ENCODE measurements around the gene PTPRH.
"Not testable (repeated sequence)": the region's sequence is repeated elsewhere in the genome, so short reads cannot be mapped to it uniquely, and the experiment has no call there.

PTPRH gene

DNA sequence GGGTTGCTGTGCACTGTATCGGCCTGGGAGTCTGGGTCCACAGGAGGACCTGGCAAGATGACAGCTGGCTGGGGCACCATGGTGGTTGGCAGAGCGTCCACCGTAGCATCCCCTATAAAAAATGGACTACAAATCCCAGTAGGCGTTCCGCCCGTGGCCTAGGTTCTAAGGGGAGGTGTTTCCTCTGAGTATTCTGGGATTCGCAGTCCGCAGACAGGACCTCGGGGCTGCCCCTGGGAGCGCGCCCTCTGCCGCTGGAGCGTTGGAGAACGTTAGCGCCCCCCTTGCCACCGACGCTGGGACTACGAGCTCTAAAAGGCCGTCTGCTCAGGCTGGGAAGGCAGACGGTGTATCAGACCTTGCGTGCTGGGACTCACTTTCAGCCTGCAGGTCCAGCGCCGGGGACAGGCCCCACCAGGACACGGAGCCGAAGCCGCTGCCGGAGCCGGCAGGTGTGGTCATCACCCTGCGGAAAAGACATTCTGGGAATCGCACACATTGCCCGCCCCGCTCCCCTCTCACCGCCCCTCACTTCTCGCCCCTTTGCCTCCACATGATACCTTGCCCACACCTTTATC, 43.3 kb downstream of the PTPRH start:
- in situ Hi-C loops (cut with HindIII; ENCODE audit: low sequenced_read_pairs), result no loop called here

- in situ Hi-C loops (cut with HindIII; ENCODE audit: low sequenced_read_pairs), result no loop called here
These were observed 47.6 kb downstream of the PTPRH start for GRCh38 chr19:55161571-55162322.

DNA sequence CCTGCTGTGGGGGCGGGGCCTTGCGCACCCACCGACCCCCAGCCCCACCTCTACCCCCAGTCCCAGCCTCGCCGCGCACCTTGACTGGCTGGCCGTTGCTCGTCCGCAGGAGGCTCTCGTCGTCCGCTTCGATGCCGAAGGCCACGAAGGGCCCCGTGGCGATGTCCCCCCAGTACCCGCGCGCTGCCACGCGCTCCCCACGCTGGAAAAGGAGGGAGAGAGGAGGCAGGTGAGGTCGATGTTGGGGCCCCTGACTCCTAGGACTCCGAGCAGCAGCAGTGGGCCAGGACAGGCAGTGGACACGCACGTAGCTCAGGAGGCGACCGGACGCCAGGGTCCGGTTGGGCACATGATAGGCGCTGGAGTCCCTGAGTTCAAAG, 48.3 kb downstream of the PTPRH start:
- in situ Hi-C loops (cut with HindIII; ENCODE audit: low sequenced_read_pairs), result no loop called here

DNA sequence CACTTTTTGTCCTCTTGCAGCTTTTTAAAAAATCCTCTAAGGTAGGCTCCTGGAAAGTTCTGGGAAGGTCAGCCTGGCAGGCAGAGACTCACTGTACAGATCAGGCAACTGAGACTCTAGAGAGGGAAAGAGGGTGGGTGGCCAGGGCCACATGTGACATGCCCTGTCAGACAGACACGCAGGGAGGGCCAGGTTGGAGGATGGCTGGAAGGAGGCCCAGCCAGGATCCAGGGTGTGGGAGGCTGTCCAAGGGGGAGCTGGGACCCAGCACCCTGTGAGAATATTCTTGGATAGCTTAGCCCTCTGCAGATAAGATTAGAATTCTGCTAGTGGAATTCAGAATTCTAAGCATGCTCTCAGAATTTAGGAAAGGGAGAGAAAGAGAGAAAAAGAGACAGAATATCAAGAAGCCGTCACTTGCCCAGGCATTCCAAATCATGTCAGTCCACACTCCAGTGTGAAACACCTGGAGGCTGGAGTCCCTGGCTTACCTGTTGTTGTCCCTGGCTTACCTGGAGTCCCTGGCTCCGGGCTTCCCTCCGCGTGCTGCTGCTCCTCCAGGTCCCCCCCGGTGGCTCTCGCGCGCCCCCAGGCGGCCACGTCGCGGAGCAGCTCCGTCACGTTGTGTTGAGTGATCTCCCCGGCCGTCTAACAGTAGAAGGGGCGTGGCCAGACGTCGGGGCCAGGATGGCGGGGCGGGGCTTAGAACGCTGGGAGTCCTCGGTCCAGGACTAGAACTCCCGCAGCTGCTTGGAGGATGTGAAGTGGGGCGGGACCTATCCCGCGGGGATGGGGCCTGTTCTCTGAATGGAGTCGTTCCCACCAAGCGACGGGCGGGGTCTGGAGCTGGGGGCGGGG, 48.9 kb downstream of the PTPRH start:
- in situ Hi-C loops (cut with HindIII; ENCODE audit: low sequenced_read_pairs), result no loop called here

GRCh38 chr19:55158848-55159749, 50.2 kb downstream of the PTPRH start:
- in situ Hi-C loops (cut with HindIII; ENCODE audit: low sequenced_read_pairs), result no loop called here

GRCh38 chr19:55158423-55158822, 50.9 kb downstream of the PTPRH start:
- in situ Hi-C loops (cut with HindIII; ENCODE audit: low sequenced_read_pairs), result no loop called here

DNA sequence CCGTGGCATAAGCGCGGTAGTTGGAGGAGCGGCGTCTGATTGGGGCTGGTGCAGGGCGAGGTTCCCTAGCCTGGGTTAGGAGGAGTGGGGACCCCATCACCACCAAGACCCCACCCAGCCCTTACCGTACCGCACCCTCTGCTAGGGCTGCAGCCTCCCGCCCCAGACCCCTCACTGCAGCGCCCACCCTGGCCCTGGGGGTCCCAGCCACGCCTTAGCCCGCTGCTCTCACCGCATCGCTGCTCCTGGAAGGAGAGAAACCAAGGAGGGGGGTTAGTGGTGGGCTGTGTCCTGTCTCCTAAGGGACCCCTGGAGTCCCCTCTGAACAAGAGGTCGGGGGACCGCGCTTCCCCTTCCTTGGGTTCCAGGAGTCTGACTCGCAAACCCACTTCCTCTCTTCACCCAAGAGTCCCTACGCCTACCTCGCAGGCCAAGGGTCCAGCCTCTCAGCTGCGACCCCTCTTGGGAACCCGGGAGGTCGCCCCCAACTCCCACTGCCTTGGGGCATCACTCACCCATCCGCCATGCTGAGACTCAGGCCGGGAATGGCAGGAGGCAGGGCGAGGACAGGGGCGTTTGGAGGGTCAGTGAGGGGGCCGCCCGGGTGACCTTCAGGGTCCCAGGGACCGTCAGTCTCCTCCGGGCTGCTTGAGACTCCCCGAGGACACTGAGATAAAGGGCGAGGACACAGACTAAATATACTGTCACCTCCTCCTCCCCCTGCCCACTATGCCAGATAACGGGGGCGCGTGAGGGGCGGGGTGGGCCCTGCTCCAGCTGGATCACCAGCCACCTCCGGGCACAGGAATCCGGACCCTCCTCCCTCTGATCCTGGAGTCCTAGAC, 52.0 kb downstream of the PTPRH start, which contains the start of gene TNNI3:
TNNI3 (minus strand) TSS at position 669 of the 845 bp plus-strand sequence; CDS start at position 526, 143 bp downstream.
- in situ Hi-C loops (cut with HindIII; ENCODE audit: low sequenced_read_pairs), result no loop called here

DNA sequence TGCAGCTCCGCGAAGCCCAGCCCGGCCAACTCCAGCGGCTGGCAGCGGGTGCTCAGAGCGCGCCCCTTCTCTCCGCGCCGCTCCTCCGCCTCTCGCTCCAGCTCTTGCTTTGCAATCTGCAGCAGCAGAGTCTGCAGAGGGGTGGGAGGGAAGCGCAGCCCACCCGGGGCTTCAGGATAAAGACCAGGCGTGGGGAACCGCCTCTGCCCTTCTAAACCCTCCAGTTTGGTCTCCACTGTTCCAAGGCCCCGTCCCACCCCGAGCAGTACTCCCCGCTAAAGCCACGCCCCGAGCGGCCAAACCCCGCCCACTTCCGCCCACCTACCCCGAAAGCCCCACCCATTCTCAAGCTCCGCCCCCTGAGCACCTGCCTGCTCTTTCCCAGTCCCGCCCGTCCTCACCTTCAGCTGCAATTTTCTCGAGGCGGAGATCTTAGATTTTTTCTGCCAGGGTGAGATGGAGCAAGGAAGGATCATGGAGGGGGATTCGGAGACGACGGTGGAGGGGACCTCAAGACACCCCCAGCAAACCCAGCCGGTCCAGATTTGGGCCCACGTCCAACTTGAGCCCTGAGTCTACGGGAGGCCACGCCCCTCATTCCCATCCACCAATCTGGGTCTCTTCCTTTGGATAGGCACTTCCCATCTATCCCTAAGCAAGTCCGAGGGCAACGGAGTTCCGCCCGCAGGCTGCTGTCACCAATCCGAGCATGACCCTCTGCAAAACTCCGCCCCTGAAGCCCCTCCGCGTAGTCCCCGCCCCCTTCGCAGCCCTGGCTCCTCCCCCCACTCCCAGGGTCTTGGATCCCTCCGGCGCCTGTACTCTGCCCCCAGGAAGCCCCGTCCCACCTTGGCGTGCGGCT, 52.9 kb downstream of the PTPRH start:
- in situ Hi-C loops (cut with HindIII; ENCODE audit: low sequenced_read_pairs), result no loop called here

GRCh38 chr19:55155784-55156183, 53.5 kb downstream of the PTPRH start:
- in situ Hi-C loops (cut with HindIII; ENCODE audit: low sequenced_read_pairs), result not testable (repeated sequence)

- in situ Hi-C loops (cut with HindIII; ENCODE audit: low sequenced_read_pairs), result no loop called here
These were observed 55.5 kb downstream of the PTPRH start for GRCh38 chr19:55153652-55154264.

- in situ Hi-C loops (cut with HindIII; ENCODE audit: low sequenced_read_pairs), result no loop called here
These were observed 57.3 kb downstream of the PTPRH start for GRCh38 chr19:55152017-55152416.

DNA sequence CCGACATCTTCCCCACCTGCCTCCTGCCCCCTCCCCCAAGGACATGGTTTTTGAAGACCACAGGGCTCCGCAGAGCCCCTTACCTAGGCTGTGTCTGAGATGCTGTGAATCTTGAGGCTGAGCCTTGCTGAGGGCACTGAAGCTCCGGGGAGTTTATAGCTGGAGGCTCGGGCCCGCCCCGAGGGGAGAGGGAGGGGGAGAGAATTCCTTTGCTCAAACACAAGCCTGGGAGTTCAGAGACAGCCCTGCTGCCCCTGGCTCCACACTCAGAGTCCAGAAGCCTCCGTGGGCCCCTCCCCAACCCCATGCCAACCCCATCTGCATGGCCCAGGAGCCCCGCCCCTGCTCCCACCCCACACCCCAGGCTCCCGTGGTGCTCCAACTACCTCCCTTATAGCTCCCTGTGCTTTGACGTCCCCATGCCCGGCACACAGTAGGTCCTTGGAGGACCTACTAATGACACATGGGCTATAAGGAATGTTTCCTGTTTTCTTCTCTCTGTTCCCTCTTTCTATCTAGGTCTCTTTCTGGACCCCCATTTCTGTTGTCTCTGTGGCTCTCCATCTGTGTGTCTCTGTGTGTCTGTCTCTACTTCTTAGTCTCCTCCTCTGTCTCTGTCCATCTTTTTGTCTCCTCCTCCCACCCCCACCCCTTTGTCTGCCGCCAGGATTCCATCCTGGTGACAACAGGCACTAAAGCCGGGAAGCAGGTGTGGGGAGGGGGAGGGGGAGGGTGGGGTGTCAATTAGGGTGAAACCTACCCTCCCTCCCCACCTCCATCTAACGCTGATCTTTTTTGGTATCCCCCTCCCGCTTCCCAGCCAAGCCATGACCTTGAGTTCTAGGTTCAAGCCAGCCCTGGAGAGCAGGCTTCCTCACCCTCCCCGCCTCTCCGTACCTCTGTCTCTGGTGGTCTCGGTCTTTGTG, 60.0 kb downstream of the PTPRH start, which contains the start of gene TNNT1:
TNNT1 (minus strand) TSS at position 129 of the 926 bp plus-strand sequence. CDS start 2,049 bp downstream, outside the sequence.
- in situ Hi-C loops (cut with HindIII; ENCODE audit: low sequenced_read_pairs), result no loop called here

GRCh38 chr19:55147545-55148251, 61.6 kb downstream of the PTPRH start:
- in situ Hi-C loops (cut with HindIII; ENCODE audit: low sequenced_read_pairs), result no loop called here

- in situ Hi-C loops (cut with HindIII; ENCODE audit: low sequenced_read_pairs), result no loop called here
These were observed 62.5 kb downstream of the PTPRH start for GRCh38 chr19:55146705-55147273.

- in situ Hi-C loops (cut with HindIII; ENCODE audit: low sequenced_read_pairs), result no loop called here
These were observed 63.1 kb downstream of the PTPRH start for GRCh38 chr19:55146078-55146704.

DNA sequence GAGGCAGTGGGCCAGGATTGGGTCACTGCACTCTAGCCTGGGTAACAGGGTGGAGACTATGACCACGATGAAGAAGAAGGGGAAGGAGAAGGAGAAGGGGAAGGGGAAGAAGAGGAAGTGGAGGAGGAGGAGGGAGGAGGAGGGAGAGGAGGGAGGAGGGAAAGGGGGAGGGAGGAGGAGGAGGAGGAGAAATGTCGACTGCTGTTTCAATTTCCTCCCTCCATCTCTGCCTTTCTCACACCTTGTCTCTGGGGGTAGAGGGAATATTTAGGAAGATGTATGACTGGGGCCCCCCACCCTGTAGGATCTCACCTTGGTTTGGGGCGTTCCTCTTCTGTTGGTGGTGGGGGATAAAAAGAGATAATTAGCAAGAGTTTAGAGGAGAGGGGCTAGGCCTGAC, 64.1 kb downstream of the PTPRH start:
- in situ Hi-C loops (cut with HindIII; ENCODE audit: low sequenced_read_pairs), result no loop called here
